Activated T-cell treated with anti-CD3 and anti-CD28 coated beads, Interleukin-2, amount 50 U/mL, for 24 hours (primary cell): Measurements from ENCODE around the gene TMEM43.

Experiments used
- DNase-seq: peaks from one replicate; pipeline ENCODE4 v3.0.0-alpha.2; 2020
- H3K27ac Mint-ChIP-seq: 2 replicates; pipeline ENCODE4 v1.8.0; 2020; ENCODE audit warnings: mild to moderate bottlenecking, mixed read lengths
- H3K27me3 Mint-ChIP-seq: 2 replicates; pipeline ENCODE4 v1.8.0; 2020; ENCODE audit warnings: mixed read lengths
- H3K36me3 Mint-ChIP-seq: 2 replicates; pipeline ENCODE4 v1.8.0; 2020; ENCODE audit warnings: low read depth, mixed read lengths
- H3K4me1 Mint-ChIP-seq: 2 replicates; pipeline ENCODE4 v1.8.0; 2020; ENCODE audit warnings: low read depth, mixed read lengths
- H3K4me3 Mint-ChIP-seq: 2 replicates; pipeline ENCODE4 v1.8.0; 2020; ENCODE audit warnings: mild to moderate bottlenecking, moderate library complexity, mixed read lengths
- H3K9me3 Mint-ChIP-seq: 2 replicates; pipeline ENCODE4 v1.8.0; 2020; ENCODE audit warnings: mixed read lengths

Gene TMEM43

GRCh38 chr3:14157951-14158350, 33.1 kb downstream of the TMEM43 start:
- Mint-ChIP-seq H3K9me3 (peaks cover 17% of the 10 kb centered on the region), H3K4me3 (no peak overlapping the region), H3K27me3 (no peaks in the 10 kb centered on the region), H3K27ac (no peak overlapping the region), H3K36me3 (peaks cover 96% of the 10 kb centered on the region), H3K4me1 (peaks cover 9% of the 10 kb centered on the region)
- no peak for DNase-seq

DNA sequence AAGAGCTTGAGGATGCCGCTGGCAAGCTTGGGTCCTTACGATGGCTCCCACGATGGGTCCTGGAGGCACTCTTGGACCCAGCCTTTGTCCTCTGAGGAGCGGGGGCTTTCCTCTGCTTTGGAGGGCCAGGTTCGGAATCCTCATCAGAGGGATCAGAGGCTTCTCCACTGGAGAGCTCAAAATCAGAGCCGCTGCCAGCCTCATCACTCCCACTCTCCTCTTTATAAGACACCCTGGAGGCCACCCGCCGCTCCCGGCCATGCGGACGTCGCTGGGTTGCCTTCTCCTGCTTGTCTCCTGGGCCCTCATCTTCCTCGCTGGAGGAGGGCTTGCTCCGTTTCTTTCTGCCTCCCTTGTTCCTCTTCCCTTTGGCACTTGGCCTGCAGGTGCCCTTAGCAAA, 33.5 kb downstream of the TMEM43 start:
- Mint-ChIP-seq H3K4me3 (no peak overlapping the region), H3K9me3 (peaks cover 17% of the 10 kb centered on the region), H3K27me3 (no peaks in the 10 kb centered on the region), H3K27ac (no peak overlapping the region), H3K36me3 (peaks cover 96% of the 10 kb centered on the region), H3K4me1 (peaks cover 9% of the 10 kb centered on the region)
- DNase-seq = no peak

- Mint-ChIP-seq H3K4me3 (no peak overlapping the region), H3K36me3 (peaks cover 96% of the 10 kb centered on the region), H3K4me1 (peaks cover 9% of the 10 kb centered on the region), H3K27ac (no peak overlapping the region), H3K27me3 (no peaks in the 10 kb centered on the region), H3K9me3 (peaks cover 17% of the 10 kb centered on the region)
- DNase-seq = no peak
These were observed 34.6 kb downstream of the TMEM43 start for GRCh38 chr3:14159426-14159825.

DNA sequence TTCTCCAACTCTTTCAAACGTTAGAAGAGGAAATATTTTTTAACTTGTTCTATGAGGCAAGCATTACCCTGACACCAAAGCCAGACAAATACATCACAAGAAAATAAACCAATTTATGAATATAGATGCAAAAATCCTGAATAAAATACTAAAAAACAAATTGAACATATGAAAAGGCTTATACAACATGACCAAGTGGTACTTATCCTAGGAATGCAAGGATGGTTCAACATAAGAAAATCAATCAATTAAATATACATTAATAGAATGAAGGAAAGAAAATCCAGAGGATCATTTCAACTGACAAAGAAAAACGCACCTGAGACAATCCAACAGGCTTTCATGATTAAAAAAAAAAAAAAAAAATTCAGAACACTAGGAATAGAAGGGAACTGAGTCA, 36.4 kb downstream of the TMEM43 start:
- H3K27me3 Mint-ChIP-seq = no peaks in the 10 kb centered on the region
- peaks cover 10% of the 10 kb centered on the region for H3K4me1 Mint-ChIP-seq
- no peak overlapping the region for H3K4me3 Mint-ChIP-seq
- no peak overlapping the region for H3K27ac Mint-ChIP-seq
- no peak for DNase-seq
- H3K36me3 Mint-ChIP-seq = peaks cover 99% of the 10 kb centered on the region
- H3K9me3 Mint-ChIP-seq = peaks cover 17% of the 10 kb centered on the region

GRCh38 chr3:14162178-14162577, 37.3 kb downstream of the TMEM43 start:
- Mint-ChIP-seq H3K4me1 (peaks cover 7% of the 10 kb centered on the region), H3K36me3 (peaks cover 98% of the 10 kb centered on the region), H3K4me3 (no peak overlapping the region), H3K27ac (no peak overlapping the region), H3K9me3 (peaks cover 17% of the 10 kb centered on the region), H3K27me3 (no peaks in the 10 kb centered on the region)
- DNase-seq = no peak

GRCh38 chr3:14166877-14167603, 42.2 kb downstream of the TMEM43 start:
- Mint-ChIP-seq H3K4me3 (no peak overlapping the region), H3K9me3 (peaks cover 8% of the 10 kb centered on the region), H3K4me1 (peaks cover 22% of the 10 kb centered on the region), H3K27ac (no peak overlapping the region), H3K27me3 (no peaks in the 10 kb centered on the region), H3K36me3 (peaks cover 98% of the 10 kb centered on the region)
- no peak for DNase-seq

DNA sequence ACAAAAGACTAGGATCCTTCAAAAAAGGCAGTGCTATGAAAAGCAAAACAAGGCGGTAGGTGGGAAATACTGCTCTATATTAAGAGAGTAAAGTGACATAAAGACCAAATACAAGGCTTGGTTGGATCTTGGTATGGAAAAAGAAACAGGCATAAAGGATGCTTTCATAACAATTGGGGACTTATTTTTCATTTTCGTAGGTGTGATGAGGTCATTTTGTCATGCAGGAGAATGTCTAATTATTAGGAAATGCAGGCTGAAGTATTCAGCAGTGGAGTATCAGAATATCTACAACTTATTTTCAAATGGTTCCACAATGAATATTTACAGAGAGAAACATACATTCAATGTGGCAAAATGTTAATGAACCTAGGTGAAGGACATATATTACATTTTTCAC, 44.6 kb downstream of the TMEM43 start:
- DNase-seq = no peak
- no peak overlapping the region for H3K4me3 Mint-ChIP-seq
- H3K27ac Mint-ChIP-seq = no peak overlapping the region
- peaks cover 87% of the 10 kb centered on the region for H3K36me3 Mint-ChIP-seq
- H3K4me1 Mint-ChIP-seq = peaks cover 34% of the 10 kb centered on the region
- no peaks in the 10 kb centered on the region for H3K9me3 Mint-ChIP-seq
- H3K27me3 Mint-ChIP-seq = no peaks in the 10 kb centered on the region

GRCh38 chr3:14169871-14170270, 45.0 kb downstream of the TMEM43 start:
- no peaks in the 10 kb centered on the region for H3K27me3 Mint-ChIP-seq
- no peak for DNase-seq
- peaks cover 83% of the 10 kb centered on the region for H3K36me3 Mint-ChIP-seq
- no peaks in the 10 kb centered on the region for H3K9me3 Mint-ChIP-seq
- no peak overlapping the region for H3K27ac Mint-ChIP-seq
- peaks cover 38% of the 10 kb centered on the region for H3K4me1 Mint-ChIP-seq
- no peak overlapping the region for H3K4me3 Mint-ChIP-seq

DNA sequence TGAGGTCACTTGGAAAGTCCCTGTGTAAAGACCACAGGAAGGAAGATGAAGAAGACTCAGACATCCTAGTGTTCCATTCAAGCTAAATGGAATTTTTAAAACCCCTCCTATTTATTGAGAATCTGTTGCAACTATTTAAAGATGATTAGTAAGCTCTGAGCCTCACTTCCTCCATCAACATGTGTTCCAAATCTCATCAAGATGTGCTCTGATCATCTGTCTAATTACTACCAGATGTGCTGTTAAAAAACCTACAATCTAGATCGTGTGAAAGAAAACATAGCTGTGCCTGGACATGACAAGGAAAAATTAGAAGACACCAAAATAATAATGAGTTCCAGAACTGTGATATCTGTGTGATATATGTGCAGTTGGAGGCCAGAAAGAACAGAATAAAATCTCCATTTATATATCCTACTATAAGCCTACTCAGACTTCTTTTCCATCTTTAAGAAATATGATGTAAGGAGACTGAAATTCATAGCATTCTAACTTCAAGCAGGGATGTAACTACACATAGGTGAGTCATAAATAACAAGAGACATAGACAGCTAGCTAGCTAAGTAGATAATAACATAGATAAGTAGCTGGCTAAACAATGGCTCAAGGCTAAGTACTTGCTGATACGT, 45.8 kb downstream of the TMEM43 start:
- Mint-ChIP-seq H3K4me3 (no peak overlapping the region), H3K27ac (no peak overlapping the region), H3K27me3 (no peaks in the 10 kb centered on the region), H3K9me3 (no peaks in the 10 kb centered on the region), H3K4me1 (peaks cover 46% of the 10 kb centered on the region), H3K36me3 (peaks cover 75% of the 10 kb centered on the region)
- DNase-seq = no peak

GRCh38 chr3:14172496-14172895, 47.6 kb downstream of the TMEM43 start:
- no peak for DNase-seq
- Mint-ChIP-seq H3K4me3 (no peak overlapping the region), H3K36me3 (peaks cover 62% of the 10 kb centered on the region), H3K9me3 (no peaks in the 10 kb centered on the region), H3K27me3 (no peaks in the 10 kb centered on the region), H3K4me1 (peaks cover 59% of the 10 kb centered on the region), H3K27ac (no peak overlapping the region)

- no peaks in the 10 kb centered on the region for H3K9me3 Mint-ChIP-seq
- peak overlapping the region; percentile 66 for H3K27ac Mint-ChIP-seq
- no peak overlapping the region for H3K4me3 Mint-ChIP-seq
- H3K36me3 Mint-ChIP-seq = peaks cover 60% of the 10 kb centered on the region
- no peak for DNase-seq
- no peaks in the 10 kb centered on the region for H3K27me3 Mint-ChIP-seq
- peaks cover 67% of the 10 kb centered on the region for H3K4me1 Mint-ChIP-seq
These were observed 49.6 kb downstream of the TMEM43 start for GRCh38 chr3:14174483-14174882.

GRCh38 chr3:14175383-14176037, 50.7 kb downstream of the TMEM43 start:
- H3K4me3 Mint-ChIP-seq = peak overlapping the region; percentile 7
- H3K27me3 Mint-ChIP-seq = no peaks in the 10 kb centered on the region
- no peak for DNase-seq
- H3K9me3 Mint-ChIP-seq = no peaks in the 10 kb centered on the region
- peaks cover 57% of the 10 kb centered on the region for H3K36me3 Mint-ChIP-seq
- peaks cover 65% of the 10 kb centered on the region for H3K4me1 Mint-ChIP-seq
- peak overlapping the region; percentile 66 for H3K27ac Mint-ChIP-seq

DNA sequence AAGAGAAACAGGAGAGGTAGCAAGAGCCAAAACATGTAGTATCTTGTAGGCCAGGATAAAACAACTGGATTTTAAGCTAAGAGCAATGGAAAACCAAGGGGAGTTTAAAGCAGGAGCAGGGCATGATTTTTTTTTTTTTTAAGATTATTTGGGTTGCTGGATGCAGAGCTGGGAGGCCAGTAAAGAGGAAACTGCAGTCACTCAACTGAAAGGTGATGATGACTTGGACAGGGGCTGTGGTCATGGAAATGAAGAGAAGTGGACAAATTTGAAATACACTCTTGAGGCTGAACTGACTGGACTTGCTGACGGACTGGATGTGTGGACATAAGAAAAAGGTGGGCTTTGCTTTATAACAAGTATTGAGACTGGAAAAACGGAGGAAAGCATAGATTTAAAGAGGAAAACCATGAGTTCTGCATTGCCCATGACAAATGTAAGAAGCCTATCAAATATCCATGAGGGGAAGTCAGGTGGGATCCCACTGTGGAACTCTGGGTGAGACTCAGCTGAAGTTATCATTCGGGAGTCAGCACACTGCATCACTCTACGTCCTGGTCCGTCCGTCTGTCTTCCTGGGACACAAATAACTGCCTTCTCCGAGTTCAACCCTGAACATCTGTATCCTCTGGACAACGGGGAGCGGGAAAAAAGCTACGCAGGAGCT, 52.9 kb downstream of the TMEM43 start:
- Mint-ChIP-seq H3K9me3 (no peaks in the 10 kb centered on the region), H3K27ac (peak overlapping the region; percentile 100), H3K4me1 (peaks cover 70% of the 10 kb centered on the region), H3K36me3 (peaks cover 55% of the 10 kb centered on the region), H3K4me3 (peak overlapping the region; percentile 93), H3K27me3 (no peaks in the 10 kb centered on the region)
- DNase-seq = no peak

- Mint-ChIP-seq H3K27me3 (no peaks in the 10 kb centered on the region), H3K4me1 (peaks cover 69% of the 10 kb centered on the region), H3K27ac (peak within 1 kb of the TSS; percentile 100), H3K4me3 (peak within 1 kb of the TSS; percentile 93), H3K36me3 (peaks cover 56% of the 10 kb centered on the region), H3K9me3 (no peaks in the 10 kb centered on the region)
- peak; percentile 99 for DNase-seq
These were observed 53.6 kb downstream of the TMEM43 start, which contains the start of the genes LSM3 and XPC for GRCh38 chr3:14178247-14179113. TSS of gene LSM3 (plus strand) at chr3:14178817. CDS start at chr3:14178861, 44 bp downstream. TSS of gene XPC (minus strand) at chr3:14178601. CDS start at chr3:14178568, 33 bp downstream.
